Measurements from ENCODE around the gene PTCH1. TPM values are rescaled to one million over a fixed set of nuclear protein-coding genes. Genes with fewer than 3 reads are reported as not detected.

Gene PTCH1
- total RNA-seq, 1 donor from 2014 or later: 14.2 TPM

GRCh38 chr9:95504053-95504963, 12.5 kb downstream of the PTCH1 start:
- Histone ChIP-seq H3K27me3 (no peaks in the 10 kb centered on the region), H3K4me3 (no peak overlapping the region), H3K27ac (no peak overlapping the region), H3K9me3 (no peaks in the 10 kb centered on the region), H3K4me1 (peaks cover 46% of the 10 kb centered on the region), H3K36me3 (no peaks in the 10 kb centered on the region)
- TF ChIP-seq CTCF (IDR thresholded peaks at IDR 0.05): no peak
- no peak for TF ChIP-seq POLR2AphosphoS5 (IDR thresholded peaks at IDR 0.05; ENCODE audit: insufficient read depth in 1 of 2, low read depth in 1 of 2)
- TF ChIP-seq POLR2A (IDR thresholded peaks at IDR 0.05): no peak
- intact Hi-C loops (cut with DNase I): no loop called here
- DNase-seq (ENCODE audit: extremely low spot score in 2 of 2): no peak

- Histone ChIP-seq H3K4me1 (peaks cover 53% of the 10 kb centered on the region), H3K4me3 (no peak overlapping the region), H3K9me3 (no peaks in the 10 kb centered on the region), H3K36me3 (no peaks in the 10 kb centered on the region), H3K27ac (no peak overlapping the region), H3K27me3 (no peaks in the 10 kb centered on the region)
- no peak for TF ChIP-seq POLR2AphosphoS5 (IDR thresholded peaks at IDR 0.05; ENCODE audit: insufficient read depth in 1 of 2, low read depth in 1 of 2)
- no peak for TF ChIP-seq CTCF (IDR thresholded peaks at IDR 0.05)
- no peak for TF ChIP-seq POLR2A (IDR thresholded peaks at IDR 0.05)
- intact Hi-C loops (cut with DNase I): no loop called here
- no peak for DNase-seq (ENCODE audit: extremely low spot score in 2 of 2)
These were observed 13.4 kb downstream of the PTCH1 start for GRCh38 chr9:95503369-95503768.

- intact Hi-C loops (cut with DNase I): no loop called here
- Histone ChIP-seq H3K9me3 (no peaks in the 10 kb centered on the region), H3K27ac (no peak overlapping the region), H3K4me1 (peaks cover 60% of the 10 kb centered on the region), H3K36me3 (no peaks in the 10 kb centered on the region), H3K4me3 (no peak overlapping the region), H3K27me3 (no peaks in the 10 kb centered on the region)
- TF ChIP-seq POLR2A (IDR thresholded peaks at IDR 0.05): no peak
- TF ChIP-seq CTCF (IDR thresholded peaks at IDR 0.05): no peak
- no peak for TF ChIP-seq POLR2AphosphoS5 (IDR thresholded peaks at IDR 0.05; ENCODE audit: insufficient read depth in 1 of 2, low read depth in 1 of 2)
- no peak for DNase-seq (ENCODE audit: extremely low spot score in 2 of 2)
These were observed 14.5 kb downstream of the PTCH1 start for GRCh38 chr9:95502248-95502647.

- no peak overlapping the region for H3K4me3 ChIP-seq
- peaks cover 60% of the 10 kb centered on the region for H3K4me1 ChIP-seq
These were observed 16.9 kb downstream of the PTCH1 start for GRCh38 chr9:95499847-95500246.

More at GRCh38 chr9:95499847-95500246, 16.9 kb downstream of the PTCH1 start:
- DNase-seq (ENCODE audit: extremely low spot score in 2 of 2): no peak
- H3K36me3 ChIP-seq: no peaks in the 10 kb centered on the region
- H3K27me3 ChIP-seq: no peaks in the 10 kb centered on the region
- no peaks in the 10 kb centered on the region for H3K9me3 ChIP-seq
- H3K27ac ChIP-seq: no peak overlapping the region
- TF ChIP-seq CTCF (IDR thresholded peaks at IDR 0.05): no peak
- no peak for TF ChIP-seq POLR2AphosphoS5 (IDR thresholded peaks at IDR 0.05; ENCODE audit: insufficient read depth in 1 of 2, low read depth in 1 of 2)
- no peak for TF ChIP-seq POLR2A (IDR thresholded peaks at IDR 0.05)
- intact Hi-C loops (cut with DNase I): no loop called here
